CD4-positive, alpha-beta T cell treated with Interleukin-15 for 1 hour (primary cell): ENCODE data around the gene PLA2G12A.

Source experiments
- DNase-seq: peaks from one replicate; pipeline ENCODE4 v3.0.0-alpha.2; 2020

Gene PLA2G12A

GRCh38 chr4:109729718-109730618 lies at the start of gene PLA2G12A:
Gene PLA2G12A (minus strand): TSS chr4:109730070. CDS start chr4:109729809, 261 bp downstream.
- peak; percentile 80 for DNase-seq

GRCh38 chr4:109764789-109765402 lies 35.0 kb upstream of the PLA2G12A start:
- DNase-seq = no peak

DNA sequence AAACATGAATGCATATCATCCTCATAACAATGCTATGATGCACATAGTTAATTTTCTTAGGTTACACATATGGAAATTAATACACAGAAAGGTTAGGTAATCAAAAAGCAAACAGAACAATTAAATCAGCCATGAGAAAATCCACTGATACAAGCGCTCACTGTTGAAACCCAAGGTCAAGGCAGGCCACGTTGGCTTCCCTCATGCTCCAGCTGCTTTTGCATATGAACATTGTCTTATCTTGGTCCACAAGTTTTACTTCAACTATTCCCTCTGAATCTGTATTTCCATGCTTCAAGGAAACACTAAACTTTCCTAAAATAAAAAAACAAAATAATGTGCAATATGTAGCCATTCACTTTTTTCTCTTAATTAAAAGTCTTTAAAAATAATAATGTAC lies 34.5 kb upstream of the PLA2G12A start:
- no peak for DNase-seq

GRCh38 chr4:109760682-109761081 lies 30.8 kb upstream of the PLA2G12A start:
- DNase-seq = no peak

GRCh38 chr4:109755656-109756055 lies 25.8 kb upstream of the PLA2G12A start:
- no peak for DNase-seq

DNA sequence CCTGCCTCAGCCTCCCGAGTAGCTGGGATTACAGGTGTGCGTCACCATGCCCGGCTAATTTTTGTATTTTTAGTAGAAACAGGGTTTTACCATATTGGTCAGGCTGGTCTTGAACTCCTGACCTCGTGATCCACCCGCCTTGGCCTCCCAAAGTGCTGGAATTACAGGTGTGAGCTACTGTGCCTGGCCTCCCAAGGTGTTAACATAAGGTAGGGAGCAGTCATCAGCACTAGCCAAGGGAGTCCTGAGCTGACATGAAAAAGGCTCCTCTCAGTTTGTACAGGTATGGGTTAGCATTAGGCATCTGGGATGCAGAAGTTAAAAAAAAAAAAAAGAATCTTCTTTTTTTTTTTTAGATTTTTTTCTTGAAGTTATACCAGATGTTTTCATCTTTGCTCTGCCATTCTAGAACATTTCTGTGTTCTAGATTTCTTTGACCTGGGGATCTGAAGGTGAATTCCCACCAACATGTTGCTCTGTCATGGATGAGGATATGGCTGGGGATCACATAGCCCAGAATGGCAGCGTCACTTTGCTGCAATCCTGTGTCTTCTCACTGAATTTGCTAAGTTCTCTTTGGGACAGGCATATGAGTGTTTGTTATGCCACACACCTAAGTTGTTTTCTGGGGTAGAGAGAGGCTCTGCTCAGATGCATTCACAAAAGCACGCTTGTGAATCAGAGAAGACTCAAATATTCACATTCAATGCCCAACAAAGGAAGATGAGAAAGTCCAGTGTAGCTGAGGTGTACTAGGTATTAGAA lies 24.4 kb upstream of the PLA2G12A start:
- DNase-seq = no peak

DNA sequence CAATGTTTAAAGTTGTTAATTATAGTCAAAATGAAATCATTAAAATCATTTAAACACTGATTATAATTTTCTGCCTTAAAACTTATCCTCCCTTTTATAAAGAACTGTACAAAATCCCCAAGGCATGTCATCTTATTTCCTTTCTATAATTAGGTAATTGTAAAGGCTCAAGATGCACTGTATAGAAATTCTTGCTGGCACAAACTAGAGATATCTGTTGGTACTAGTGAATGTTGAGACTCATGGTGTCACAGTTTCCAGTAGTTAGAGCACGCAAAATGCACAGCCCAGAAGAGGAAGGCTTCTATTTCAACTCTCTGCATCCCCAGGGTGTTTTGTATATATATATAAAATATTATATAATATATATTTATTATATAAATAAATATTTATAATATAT lies 22.7 kb upstream of the PLA2G12A start:
- no peak for DNase-seq

DNA sequence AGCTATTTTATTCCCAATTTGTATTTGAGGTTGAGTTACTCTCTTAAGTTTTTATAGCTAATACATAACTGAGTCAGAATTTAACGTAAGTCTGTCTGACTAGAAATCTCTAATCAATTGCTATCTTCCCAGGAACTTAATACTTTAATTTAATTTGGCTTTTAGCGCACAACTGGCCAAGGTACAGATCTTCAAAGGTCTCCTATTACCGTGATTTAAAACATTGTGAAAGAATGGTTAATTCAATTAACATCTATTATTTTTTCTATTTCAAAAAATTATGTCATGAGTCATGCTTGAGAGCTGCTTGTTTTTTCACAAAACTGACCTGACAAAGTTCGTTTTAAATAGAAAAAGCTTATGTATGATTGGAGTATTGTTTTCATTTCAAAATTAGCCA lies 22.0 kb upstream of the PLA2G12A start:
- no peak for DNase-seq

DNA sequence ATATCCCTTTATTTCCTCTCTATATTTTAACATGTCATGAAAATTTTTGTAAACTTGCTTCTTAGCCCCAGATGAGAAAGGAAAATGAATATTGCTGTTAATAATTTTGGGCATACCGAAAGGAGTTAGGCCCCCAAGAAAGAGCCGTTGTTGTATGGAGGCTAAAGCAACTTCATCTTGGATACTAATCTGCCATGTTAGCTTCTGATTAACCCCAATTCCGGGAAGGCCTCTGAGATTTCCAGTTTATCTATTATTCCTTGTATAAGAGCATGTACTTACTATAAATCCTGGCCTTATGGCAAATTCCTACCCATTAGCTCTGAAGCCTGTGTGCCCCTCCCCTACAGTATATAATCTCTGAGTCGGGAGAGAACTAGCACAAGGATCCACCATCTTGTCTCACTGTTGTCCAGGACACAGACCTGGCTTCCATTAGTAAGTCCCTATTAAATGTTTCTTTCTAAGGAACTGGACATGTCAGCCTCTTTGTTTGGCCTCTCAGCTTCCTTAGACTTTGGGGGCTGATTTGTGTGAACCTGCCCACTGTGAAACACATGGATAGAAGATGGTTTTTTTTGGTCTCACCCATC lies 20.9 kb upstream of the PLA2G12A start:
- DNase-seq = no peak

- no peak for DNase-seq
These were observed 19.7 kb upstream of the PLA2G12A start for GRCh38 chr4:109749388-109750082.

GRCh38 chr4:109748114-109748513 lies 18.2 kb upstream of the PLA2G12A start:
- DNase-seq = no peak

DNA sequence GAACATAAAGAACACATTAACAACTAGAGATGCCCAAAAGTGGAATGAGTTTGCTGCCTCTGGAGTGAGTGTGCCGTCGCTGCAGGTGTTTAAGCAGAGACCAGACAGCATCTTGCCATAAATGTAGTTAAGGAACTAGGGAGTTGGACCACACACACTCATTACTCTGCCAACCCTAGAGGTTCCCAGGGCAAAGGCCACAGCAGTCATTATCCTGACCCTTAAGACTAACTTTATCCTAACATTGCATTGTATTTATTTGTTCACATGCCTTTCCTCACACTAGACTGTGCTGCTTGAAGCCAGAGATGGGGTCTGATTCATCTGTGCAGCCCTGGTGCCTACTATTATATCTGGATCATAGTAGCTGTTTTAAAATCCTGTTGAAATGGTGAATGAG lies 16.9 kb upstream of the PLA2G12A start:
- no peak for DNase-seq

DNA sequence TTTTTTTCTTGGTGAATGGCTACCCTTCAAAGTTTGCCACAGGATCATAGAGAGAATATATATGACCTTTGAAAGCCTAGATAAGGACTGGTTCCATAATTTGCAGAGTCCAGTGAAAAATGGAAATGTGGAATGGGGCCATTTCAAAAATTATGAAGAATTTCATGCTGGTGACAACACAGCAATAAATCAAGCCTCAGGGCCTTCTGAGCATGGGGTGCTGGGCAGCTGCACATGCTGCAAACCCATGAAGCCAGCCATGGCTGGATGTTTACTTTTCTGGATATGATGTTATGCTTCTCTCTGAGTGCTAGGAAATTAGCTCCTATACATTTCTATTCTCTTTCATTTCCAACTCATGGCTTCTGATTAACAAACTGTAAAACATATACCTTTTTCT lies 16.0 kb upstream of the PLA2G12A start:
- no peak for DNase-seq

GRCh38 chr4:109739547-109739946 lies 9.7 kb upstream of the PLA2G12A start:
- DNase-seq = no peak

DNA sequence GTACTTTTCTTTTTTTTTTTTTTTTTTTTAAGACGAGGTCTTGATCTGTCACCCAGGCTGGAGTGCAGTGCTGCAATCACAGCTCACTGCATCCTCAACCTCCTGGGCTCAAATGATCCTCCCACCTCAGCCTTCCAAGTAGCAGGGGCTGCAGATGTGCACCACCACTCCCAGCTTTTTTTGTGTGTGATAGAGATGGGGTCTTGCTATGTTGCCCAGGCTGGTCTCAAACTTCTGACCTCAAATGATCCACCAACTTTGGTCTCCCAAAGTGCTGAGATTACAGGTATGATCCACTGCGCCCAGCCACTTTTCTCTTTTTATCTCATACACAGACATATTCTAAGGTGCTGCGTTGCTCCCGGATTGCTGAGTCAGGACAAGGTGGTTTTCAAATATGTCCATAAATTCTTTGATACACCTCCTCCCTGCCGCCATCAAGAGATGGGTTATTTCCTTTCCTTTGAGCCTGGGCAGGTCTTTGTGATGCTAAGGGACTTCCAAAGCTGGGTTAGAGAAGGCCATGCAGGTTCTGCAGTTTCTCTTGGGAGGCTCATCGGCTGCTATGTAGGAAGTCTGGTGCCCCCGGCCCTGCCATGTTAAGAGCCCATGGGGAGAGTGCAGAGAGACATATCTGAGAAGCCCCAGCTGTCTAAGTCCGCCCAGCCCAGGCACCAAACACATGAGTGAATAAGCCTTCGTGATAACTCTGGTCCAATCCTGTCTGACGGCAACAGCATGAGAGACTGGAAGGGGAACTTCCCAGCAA lies 8.4 kb upstream of the PLA2G12A start:
- DNase-seq = no peak

- no peak for DNase-seq
These were observed 5.9 kb upstream of the PLA2G12A start for GRCh38 chr4:109735566-109736365.

- no peak for DNase-seq
These were observed 3.9 kb upstream of the PLA2G12A start for GRCh38 chr4:109733728-109734127.

DNA sequence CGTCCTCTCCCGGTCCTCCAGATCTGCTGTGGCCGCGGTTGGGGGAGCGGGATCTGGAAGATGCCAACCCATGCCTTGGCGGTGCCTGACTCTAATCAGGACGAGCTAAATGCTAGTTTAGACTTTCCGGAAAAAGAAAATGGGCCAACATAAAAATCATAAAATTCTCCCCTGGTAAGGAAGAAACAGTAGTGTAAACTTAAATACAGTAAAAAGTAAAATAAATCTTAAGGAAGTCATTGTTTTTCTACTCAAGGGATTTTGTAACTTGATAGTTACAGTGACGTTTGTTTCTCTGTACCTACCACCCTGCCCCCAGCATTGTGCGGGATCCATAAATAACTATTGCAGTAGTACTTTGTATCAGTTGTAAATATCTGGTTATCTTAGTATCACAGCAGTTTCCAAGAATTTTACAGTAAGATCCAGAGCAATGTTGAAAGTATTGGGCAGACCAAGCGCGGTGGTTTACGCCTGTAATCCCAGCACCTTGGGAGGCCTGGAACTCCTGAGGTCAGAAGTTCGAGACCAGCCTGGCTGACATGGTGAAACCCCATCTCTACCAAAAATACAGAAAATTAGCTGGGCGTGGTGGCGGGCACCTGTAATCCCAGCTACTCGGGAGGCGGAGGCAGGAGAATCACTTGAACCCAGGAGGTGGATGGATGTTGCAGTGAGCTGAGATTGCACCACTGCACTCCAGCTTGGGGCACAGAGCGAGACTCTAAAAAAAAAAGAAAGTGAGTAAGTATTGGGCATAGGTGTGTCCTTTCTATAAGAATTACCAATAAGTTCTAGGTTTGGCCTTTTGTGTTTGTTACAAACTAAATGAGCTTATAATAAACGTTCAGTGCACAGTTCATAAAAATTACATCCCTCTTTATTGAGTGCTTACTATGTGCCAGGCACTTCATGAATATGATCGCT lies 1.0 kb upstream of the PLA2G12A start:
- DNase-seq = no peak

- no peak for DNase-seq
These were observed 653 bp downstream of the PLA2G12A start for GRCh38 chr4:109729117-109729717.
